Measurements from ENCODE around the gene ACOT2. TPM values are rescaled to one million over a fixed set of nuclear protein-coding genes. Genes with fewer than 3 reads are reported as not detected.
"Not testable (repeated sequence)": the region's sequence is repeated elsewhere in the genome, so short reads cannot be mapped to it uniquely, and the experiment has no call there.

The ACOT2 gene
- polyA plus RNA-seq, 2 of the 4 experiments (the other 2 are of a cell fraction) = 61.6 to 64.8 TPM

DNA sequence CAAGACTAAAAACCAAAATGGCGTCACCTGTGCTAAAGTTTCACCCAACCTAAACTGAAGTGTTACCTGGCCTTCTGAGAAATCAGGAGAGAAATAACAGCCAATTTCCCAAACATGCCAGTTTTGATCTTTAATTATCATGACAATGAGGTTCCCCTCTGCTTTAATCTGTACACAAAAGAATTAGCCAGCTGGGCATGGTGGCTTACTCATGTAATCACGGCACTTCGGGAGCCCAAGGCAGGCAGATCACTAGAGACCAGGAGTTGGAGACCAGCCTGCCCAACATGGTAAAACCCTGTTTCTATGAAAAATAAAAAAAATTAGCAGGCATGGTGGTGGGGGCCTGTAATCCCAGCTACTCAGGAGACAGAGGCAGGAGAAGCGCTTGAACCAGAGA is 15.2 kb upstream of the ACOT2 start:
- no peaks in the 10 kb centered on the region for H3K4me1 ChIP-seq
- CTCF ChIA-PET = interaction anchor here (0.8 to 1.4 kb wide), 2 partner anchors 13 to 80 kb away, joined by 3 read pairs; no protein-coding TSS in a partner anchor
- no peak for TF ChIP-seq NPAS2 (CRISPR knock-in tag; IDR thresholded peaks at IDR 0.05; ENCODE audit: borderline replicate concordance)
- TF ChIP-seq SREBF2 (IDR thresholded peaks at IDR 0.05) = no peak
- TF ChIP-seq, protein P1, sequence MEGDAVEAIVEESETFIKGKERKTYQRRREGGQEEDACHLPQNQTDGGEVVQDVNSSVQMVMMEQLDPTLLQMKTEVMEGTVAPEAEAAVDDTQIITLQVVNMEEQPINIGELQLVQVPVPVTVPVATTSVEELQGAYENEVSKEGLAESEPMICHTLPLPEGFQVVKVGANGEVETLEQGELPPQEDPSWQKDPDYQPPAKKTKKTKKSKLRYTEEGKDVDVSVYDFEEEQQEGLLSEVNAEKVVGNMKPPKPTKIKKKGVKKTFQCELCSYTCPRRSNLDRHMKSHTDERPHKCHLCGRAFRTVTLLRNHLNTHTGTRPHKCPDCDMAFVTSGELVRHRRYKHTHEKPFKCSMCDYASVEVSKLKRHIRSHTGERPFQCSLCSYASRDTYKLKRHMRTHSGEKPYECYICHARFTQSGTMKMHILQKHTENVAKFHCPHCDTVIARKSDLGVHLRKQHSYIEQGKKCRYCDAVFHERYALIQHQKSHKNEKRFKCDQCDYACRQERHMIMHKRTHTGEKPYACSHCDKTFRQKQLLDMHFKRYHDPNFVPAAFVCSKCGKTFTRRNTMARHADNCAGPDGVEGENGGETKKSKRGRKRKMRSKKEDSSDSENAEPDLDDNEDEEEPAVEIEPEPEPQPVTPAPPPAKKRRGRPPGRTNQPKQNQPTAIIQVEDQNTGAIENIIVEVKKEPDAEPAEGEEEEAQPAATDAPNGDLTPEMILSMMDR (IDR thresholded peaks at IDR 0.05) = no peak
- TF ChIP-seq, protein P2, sequence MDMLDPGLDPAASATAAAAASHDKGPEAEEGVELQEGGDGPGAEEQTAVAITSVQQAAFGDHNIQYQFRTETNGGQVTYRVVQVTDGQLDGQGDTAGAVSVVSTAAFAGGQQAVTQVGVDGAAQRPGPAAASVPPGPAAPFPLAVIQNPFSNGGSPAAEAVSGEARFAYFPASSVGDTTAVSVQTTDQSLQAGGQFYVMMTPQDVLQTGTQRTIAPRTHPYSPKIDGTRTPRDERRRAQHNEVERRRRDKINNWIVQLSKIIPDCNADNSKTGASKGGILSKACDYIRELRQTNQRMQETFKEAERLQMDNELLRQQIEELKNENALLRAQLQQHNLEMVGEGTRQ (IDR thresholded peaks at IDR 0.05) = no peak
- WGBS (ENCODE audit: missing lambda C conversion rate) = 98% methylated on average over 4 of the region's 4 CpGs
- H3K4me3 ChIP-seq = no peak overlapping the region
- H3K4me2 ChIP-seq = no peak overlapping the region
- no peaks in the 10 kb centered on the region for H3K9me3 ChIP-seq
- FAIRE-seq = no peak
- H3K27ac ChIP-seq = no peak overlapping the region
- POLR2A ChIA-PET = no interaction called here
- no peak for ATAC-seq
- DNase-seq (ENCODE audit: low read depth in 1 of 2, low spot score in 1 of 2) = no peak

DNA sequence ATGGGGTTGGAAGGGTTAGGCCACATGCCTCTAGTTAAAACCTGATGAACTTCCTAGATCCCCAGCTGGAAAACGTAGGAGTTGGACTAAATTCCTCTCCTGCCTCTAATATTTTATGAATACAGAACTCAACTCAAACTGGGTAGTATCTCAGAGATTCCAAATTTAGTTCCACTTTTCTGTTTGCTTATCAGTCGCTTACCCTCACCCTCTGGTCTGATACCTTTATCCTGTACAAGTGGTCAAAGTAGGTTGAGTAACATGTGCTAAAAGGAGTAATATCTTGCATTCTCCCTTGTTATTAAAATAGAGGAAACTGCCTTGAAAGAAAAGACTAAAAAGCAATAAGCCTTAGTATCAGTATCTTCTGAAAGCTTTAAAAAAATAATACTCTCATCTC is 11.8 kb upstream of the ACOT2 start:
- H3K4me1 ChIP-seq; DNase-seq (ENCODE audit: low read depth in 1 of 2, low spot score in 1 of 2); H3K4me2 ChIP-seq; H3K27ac ChIP-seq; ATAC-seq; H3K4me3 ChIP-seq; POLR2A ChIA-PET; CTCF ChIA-PET; H3K9me3 ChIP-seq: not testable (repeated sequence)
- WGBS (ENCODE audit: missing lambda C conversion rate) = 54% methylated on average over 2 of the region's 2 CpGs
- peak; percentile 88 for FAIRE-seq

DNA sequence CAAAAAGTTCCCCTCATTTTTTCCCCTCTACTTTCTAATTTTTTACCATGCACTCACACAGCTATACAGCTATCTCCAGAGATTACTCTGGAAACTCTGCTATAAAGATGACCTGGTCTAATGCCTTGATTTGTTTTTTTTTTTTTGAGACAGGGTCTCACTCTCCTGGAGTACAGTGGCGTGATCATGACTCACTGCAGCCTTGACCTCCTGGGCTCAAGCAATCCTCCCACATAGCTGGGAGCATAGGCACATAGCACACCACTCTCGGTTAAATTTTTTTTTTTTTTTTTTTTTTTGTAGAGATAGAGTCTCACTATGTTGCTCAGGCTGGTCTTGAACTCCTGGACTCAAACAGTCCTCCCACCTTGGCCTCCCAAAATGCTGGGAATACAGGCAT is 10.8 kb upstream of the ACOT2 start:
- ATAC-seq; H3K27ac ChIP-seq; H3K4me1 ChIP-seq; H3K4me2 ChIP-seq; DNase-seq (ENCODE audit: low read depth in 1 of 2, low spot score in 1 of 2); H3K4me3 ChIP-seq; POLR2A ChIA-PET; H3K9me3 ChIP-seq; FAIRE-seq: not testable (repeated sequence)
- WGBS (ENCODE audit: missing lambda C conversion rate) = 82% methylated on average over 2 of the region's 2 CpGs
- CTCF ChIA-PET = interaction anchor here (0.6 kb wide), 1 partner anchor 137 kb away, joined by 3 read pairs; no protein-coding TSS in a partner anchor

DNA sequence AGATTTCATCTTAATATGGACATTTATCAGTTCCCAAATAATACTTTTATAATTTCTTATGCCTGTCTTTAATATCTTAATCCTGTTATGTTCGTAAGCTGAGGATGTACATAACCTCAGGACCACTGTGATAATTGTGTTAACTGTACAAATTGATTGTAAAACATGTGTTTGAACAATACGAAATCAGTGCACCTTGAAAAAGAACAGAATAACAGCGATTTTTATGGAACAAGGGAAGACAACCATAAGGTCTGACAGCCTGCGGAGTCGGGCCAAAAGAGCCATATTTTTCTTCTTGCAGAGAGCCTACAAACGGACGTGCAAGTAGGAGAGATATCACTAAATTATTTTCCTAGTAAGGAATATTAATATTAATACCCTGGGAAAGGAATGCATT is 6.8 kb upstream of the ACOT2 start:
- DNase-seq (ENCODE audit: low read depth in 1 of 2, low spot score in 1 of 2); H3K4me1 ChIP-seq; H3K27ac ChIP-seq; FAIRE-seq; H3K4me3 ChIP-seq; POLR2A ChIA-PET; H3K4me2 ChIP-seq; CTCF ChIA-PET; H3K9me3 ChIP-seq; ATAC-seq: not testable (repeated sequence)
- WGBS (ENCODE audit: missing lambda C conversion rate) = 90% methylated on average over 7 of the region's 7 CpGs

DNA sequence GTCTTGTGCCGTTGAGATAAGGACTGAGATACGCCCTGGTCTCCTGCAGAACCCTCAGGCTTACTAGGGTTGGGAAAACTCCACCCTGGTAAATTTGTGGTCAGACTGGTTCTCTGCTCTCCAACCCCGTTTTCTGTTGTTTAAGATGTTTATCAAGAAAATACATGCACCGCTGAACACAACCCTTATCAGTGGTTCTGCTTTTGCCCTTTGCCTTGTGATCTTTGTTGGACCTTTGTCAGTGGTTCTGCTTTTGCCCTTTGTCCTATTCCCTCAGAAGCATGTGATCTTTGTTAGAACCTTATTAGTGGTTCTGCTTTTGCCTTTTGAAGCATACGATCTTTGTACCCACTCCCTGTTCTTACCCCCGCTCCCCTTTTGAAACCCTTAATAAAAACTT is 6.3 kb upstream of the ACOT2 start:
- POLR2A ChIA-PET; H3K27ac ChIP-seq; H3K4me2 ChIP-seq; CTCF ChIA-PET; DNase-seq (ENCODE audit: low read depth in 1 of 2, low spot score in 1 of 2); H3K4me1 ChIP-seq; H3K4me3 ChIP-seq; FAIRE-seq; H3K9me3 ChIP-seq; ATAC-seq: not testable (repeated sequence)
- WGBS (ENCODE audit: missing lambda C conversion rate) = 91% methylated on average over 6 of the region's 6 CpGs

DNA sequence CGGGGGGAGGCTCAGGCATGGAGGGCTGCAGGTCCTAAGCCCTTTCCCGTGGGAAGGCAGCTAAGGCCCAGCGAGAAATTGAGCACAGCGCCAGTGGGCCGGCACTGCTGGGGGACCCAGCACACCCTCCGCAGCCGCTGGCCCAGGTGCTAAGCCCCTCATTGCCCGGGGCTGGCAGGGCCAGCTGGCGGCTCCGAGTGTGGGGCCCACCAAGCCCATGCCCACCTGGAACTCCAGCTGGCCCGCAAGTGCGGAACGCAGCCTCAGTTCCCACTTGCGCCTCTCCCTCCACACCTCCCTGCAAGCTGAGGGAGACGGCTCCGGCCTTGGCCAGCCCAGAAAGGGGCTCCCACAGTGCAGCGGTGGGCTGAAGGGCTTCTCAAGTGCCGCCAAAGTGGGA is 2.6 kb upstream of the ACOT2 start:
- 96% methylated on average over 7 of the region's 18 CpGs for WGBS (ENCODE audit: missing lambda C conversion rate)
- CTCF ChIA-PET = interaction anchor here (1.5 to 2.5 kb wide), 3 partner anchors 12 to 67 kb away, joined by 3 to 7 read pairs (median 3); no protein-coding TSS in a partner anchor
- not testable (repeated sequence) for ATAC-seq

DNA sequence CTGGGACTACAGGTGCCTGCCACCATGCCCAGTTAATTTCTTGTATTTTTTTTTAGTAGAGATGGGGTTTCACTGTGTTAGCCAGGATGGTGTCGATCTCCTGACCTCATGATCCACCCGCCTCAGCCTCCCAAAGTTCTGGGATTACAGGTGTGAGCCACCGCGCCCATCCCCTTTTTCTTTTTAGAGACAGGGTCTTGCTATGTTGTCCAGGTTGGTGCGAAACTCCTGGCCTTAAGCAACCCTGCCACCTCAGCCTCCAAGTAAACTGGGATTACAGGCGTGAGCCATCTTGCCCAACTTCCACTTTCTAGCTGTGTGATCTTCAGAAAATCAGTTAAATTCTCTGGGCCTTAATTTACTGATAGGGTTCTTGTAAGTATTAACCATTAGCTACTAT is 2.1 kb upstream of the ACOT2 start:
- not testable (repeated sequence) for ATAC-seq

More for the DNA sequence above, 2.6 kb upstream of the ACOT2 start:
- POLR2A ChIA-PET; H3K27ac ChIP-seq; H3K9me3 ChIP-seq; DNase-seq (ENCODE audit: low read depth in 1 of 2, low spot score in 1 of 2); FAIRE-seq; H3K4me2 ChIP-seq; H3K4me3 ChIP-seq: not testable (repeated sequence)
- peaks cover 21% of the 10 kb centered on the region for H3K4me1 ChIP-seq

More for the DNA sequence above, 2.1 kb upstream of the ACOT2 start:
- H3K9me3 ChIP-seq; DNase-seq (ENCODE audit: low read depth in 1 of 2, low spot score in 1 of 2); POLR2A ChIA-PET; H3K4me3 ChIP-seq; FAIRE-seq; H3K4me2 ChIP-seq; H3K27ac ChIP-seq: not testable (repeated sequence)
- peaks cover 21% of the 10 kb centered on the region for H3K4me1 ChIP-seq
- CTCF ChIA-PET = interaction anchor here (0.8 to 3.1 kb wide), 7 partner anchors 11 to 66 kb away, joined by 3 to 14 read pairs (median 3); partner anchors contain the start of gene ACOT1
- 94% methylated on average over 6 of the region's 6 CpGs for WGBS (ENCODE audit: missing lambda C conversion rate)

All from A549 (cell line).